HepG2 (cell line): ENCODE measurements around the gene P3H4. TPM values are rescaled to one million over a fixed set of nuclear protein-coding genes. Genes with fewer than 3 reads are reported as not detected.
A peak's percentile ranks its signal among the peaks of the same experiment; 100 is the strongest.

ENCODE experiments used
- ASH2L ChIP-seq: fragments of 300-600, 200-600 bp; sonication (generic); IDR thresholded peaks from 2 replicates; pipeline ENCODE4 v1.7.0; 2017; ENCODE audit warnings: low read depth, mild to moderate bottlenecking, moderate library complexity, mixed read lengths, low read length; ENCODE audit not compliant: insufficient read length
- BATF2 ChIP-seq: sonication (generic); formaldehyde crosslinking; IDR thresholded peaks from 2 replicates; pipeline ENCODE4 v1.8.0; 2022; ENCODE audit warnings: mild to moderate bottlenecking, missing genetic modification reagents, moderate library complexity
- HNF4G ChIP-seq, 2 experiments: sonication (generic) in 1 of 2; formaldehyde crosslinking in 1 of 2; IDR thresholded peaks; 2 replicates each; pipeline versions ENCODE4 v1.4.0 to v1.6.1; 2011 to 2020; ENCODE audit warnings: borderline replicate concordance in 2 of 2, low read depth in 2 of 2, mild to moderate bottlenecking in 2 of 2, low read length in 1 of 2, missing genetic modification reagents in 1 of 2, moderate library complexity in 1 of 2
- MTERF4 ChIP-seq: sonication (generic); formaldehyde crosslinking; IDR thresholded peaks from 2 replicates; pipeline ENCODE4 v1.8.0; 2023; ENCODE audit warnings: mild to moderate bottlenecking, missing genetic modification reagents
- NFE2L2 ChIP-seq: fragments of 150-350 bp; IDR thresholded peaks from 2 replicates; pipeline ENCODE4 v1.6.1; 2014; ENCODE audit warnings: low read length
- SETDB1 ChIP-seq: sonication (generic); formaldehyde crosslinking; IDR thresholded peaks from 2 replicates; pipeline ENCODE4 v1.5.1; 2020; ENCODE audit warnings: missing genetic modification reagents, mild to moderate bottlenecking, borderline replicate concordance
- SIX1 ChIP-seq: sonication (generic); formaldehyde crosslinking; IDR thresholded peaks from 2 replicates; pipeline ENCODE4 v1.4.0; 2020; ENCODE audit warnings: missing genetic modification reagents, borderline replicate concordance
- TBX2 ChIP-seq: sonication (generic); formaldehyde crosslinking; IDR thresholded peaks from 2 replicates; pipeline ENCODE4 v1.5.0; 2020; ENCODE audit warnings: missing genetic modification reagents, mild to moderate bottlenecking, borderline replicate concordance
- ZBTB1 ChIP-seq: sonication (generic); formaldehyde crosslinking; IDR thresholded peaks from 2 replicates; pipeline ENCODE4 v1.4.0; 2020; ENCODE audit warnings: missing genetic modification reagents, borderline replicate concordance
- ZFP36 ChIP-seq: fragments of 150-350 bp; IDR thresholded peaks from 2 replicates; pipeline ENCODE4 v1.6.1; 2018; ENCODE audit warnings: borderline replicate concordance, low read length, low read depth; ENCODE audit not compliant: partially characterized antibody
- ZNF101 ChIP-seq: sonication (generic); formaldehyde crosslinking; IDR thresholded peaks from 2 replicates; pipeline ENCODE4 v1.4.0; 2020; ENCODE audit warnings: mild to moderate bottlenecking, low read depth, missing genetic modification reagents, borderline replicate concordance
- ZNF564 ChIP-seq: sonication (generic); formaldehyde crosslinking; IDR thresholded peaks from 2 replicates; pipeline ENCODE4 v1.8.1; 2023; ENCODE audit warnings: mild to moderate bottlenecking, missing genetic modification reagents
- ZNF644 ChIP-seq: IDR thresholded peaks from 2 replicates; pipeline ENCODE4 v1.6.1; 2016; ENCODE audit warnings: low read depth
- ZNF781 ChIP-seq: sonication (generic); formaldehyde crosslinking; IDR thresholded peaks from 2 replicates; pipeline ENCODE4 v1.5.1; 2020; ENCODE audit warnings: borderline replicate concordance, mild to moderate bottlenecking, missing genetic modification reagents; ENCODE audit errors: not compliant biosample characterization
- polyA plus RNA-seq, 8 experiments: library from polyadenylated mRNA; depleted of rRNA in 3 of 8; stranded (reverse) in 7 of 8; unstranded in 1 of 8; fragments of >200 nt; fragmentation: Illumina TruSeq in 4 of 8; extraction: Trizol in 4 of 8; gene quantifications; 2 replicates each; pipeline versions ENCODE4 v1.2.1 to v1.2.3, GENCODE V29; 2011 to 2016; ENCODE audit warnings: low read depth in 4 of 8, missing spikeins in 1 of 8, mixed read lengths in 1 of 8; ENCODE audit not compliant: insufficient read depth in 1 of 8
- total RNA-seq, 5 experiments: library from RNA; depleted of rRNA; stranded (reverse); fragments of >200 nt; fragmentation: Illumina TruSeq; extraction: Trizol; gene quantifications; 2 replicates each; pipeline ENCODE4 v1.2.3, GENCODE V29; 2016; ENCODE audit warnings: low read depth in 1 of 5
- TF ChIP-seq, protein P1 (sequence below): sonication (generic); formaldehyde crosslinking; IDR thresholded peaks from 2 replicates; pipeline ENCODE4 v1.4.0; 2020; ENCODE audit warnings: mild to moderate bottlenecking, missing genetic modification reagents
- TF ChIP-seq, protein P2 (sequence below): sonication (generic); formaldehyde crosslinking; IDR thresholded peaks from 2 replicates; pipeline ENCODE4 v1.9.0; 2021; ENCODE audit warnings: missing genetic modification reagents, borderline replicate concordance
- TF ChIP-seq, protein P3 (sequence below): sonication (generic); formaldehyde crosslinking; IDR thresholded peaks from 2 replicates; pipeline ENCODE4 v1.4.0; 2020; ENCODE audit warnings: mild to moderate bottlenecking, missing genetic modification reagents

P3H4 gene
- total and polyA plus RNA-seq, 2 of the 13 experiments (the other 11 are each of a cell fraction or from before 2014, with no cell fraction given) = 37.1 to 50.6 TPM

DNA sequence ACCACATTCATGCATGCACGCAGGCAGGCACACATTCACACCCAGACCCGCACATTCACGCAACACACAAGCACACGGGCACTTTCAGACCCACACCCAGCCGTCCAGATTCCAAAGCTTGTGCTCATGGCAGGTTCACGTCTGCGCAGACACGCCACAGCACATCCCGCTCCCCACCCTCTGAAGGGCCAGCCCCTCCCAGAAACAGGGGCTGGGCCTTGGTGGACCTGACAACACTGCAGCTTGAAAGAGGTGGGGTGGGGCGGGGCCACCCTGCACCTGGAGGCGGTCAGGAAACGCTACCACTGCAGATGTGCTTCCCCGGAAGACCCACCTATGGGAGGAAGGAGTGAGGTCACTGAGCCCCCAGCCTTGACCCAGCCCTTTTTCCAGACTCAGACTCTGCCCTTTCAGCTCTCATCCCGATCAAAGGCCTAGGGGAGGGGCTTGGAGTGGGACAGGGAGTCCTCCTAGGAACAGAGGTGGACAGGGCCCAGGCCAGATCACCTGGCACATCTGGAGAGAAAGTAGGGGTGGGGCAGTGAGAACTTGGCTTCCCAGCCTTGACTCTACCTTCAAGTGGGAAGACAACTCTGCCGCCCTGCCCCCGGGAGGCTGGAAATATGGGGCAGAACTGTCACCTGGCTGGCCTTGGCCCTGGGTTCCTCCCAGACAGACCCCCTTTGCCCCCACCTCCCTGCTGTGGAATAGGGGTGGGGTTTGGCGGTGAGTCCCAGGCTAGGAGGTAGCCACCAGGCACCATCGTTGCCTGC is 11.0 kb downstream of the P3H4 start (continued):
- TF ChIP-seq TBX2 (CRISPR knock-in tag) (peak; percentile 59; the same call in 1 of the 2 replicates), SETDB1 (no peak), HNF4G (IDR thresholded peaks at IDR 0.05; ENCODE audit: borderline replicate concordance, low read depth, low read length) (peak; percentile 64), HNF4G (CRISPR knock-in tag; IDR thresholded peaks at IDR 0.05; ENCODE audit: borderline replicate concordance, low read depth) (peak; percentile 76; the same call in 1 of the 2 replicates), SIX1 (no peak), ZFP36 (no peak), ZBTB1 (CRISPR knock-in tag) (0 out of 2 replicates have a peak, but pooled peaks have one; percentile 68), MTERF4 (CRISPR knock-in tag) (0 out of 2 replicates have a peak, but pooled peaks have one; percentile 47), ZNF101 (CRISPR knock-in tag) (no peak), ZNF781 (CRISPR knock-in tag) (no peak), BATF2 (CRISPR knock-in tag) (no peak), ZNF644 (no peak), ASH2L (no peak), ZNF564 (0 out of 2 replicates have a peak, but pooled peaks have one; percentile 38), NFE2L2 (no peak)
- TF ChIP-seq, protein P1, sequence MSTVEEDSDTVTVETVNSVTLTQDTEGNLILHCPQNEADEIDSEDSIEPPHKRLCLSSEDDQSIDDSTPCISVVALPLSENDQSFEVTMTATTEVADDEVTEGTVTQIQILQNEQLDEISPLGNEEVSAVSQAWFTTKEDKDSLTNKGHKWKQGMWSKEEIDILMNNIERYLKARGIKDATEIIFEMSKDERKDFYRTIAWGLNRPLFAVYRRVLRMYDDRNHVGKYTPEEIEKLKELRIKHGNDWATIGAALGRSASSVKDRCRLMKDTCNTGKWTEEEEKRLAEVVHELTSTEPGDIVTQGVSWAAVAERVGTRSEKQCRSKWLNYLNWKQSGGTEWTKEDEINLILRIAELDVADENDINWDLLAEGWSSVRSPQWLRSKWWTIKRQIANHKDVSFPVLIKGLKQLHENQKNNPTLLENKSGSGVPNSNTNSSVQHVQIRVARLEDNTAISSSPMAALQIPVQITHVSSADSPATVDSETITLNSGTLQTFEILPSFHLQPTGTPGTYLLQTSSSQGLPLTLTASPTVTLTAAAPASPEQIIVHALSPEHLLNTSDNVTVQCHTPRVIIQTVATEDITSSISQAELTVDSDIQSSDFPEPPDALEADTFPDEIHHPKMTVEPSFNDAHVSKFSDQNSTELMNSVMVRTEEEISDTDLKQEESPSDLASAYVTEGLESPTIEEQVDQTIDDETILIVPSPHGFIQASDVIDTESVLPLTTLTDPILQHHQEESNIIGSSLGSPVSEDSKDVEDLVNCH (CRISPR knock-in tag) = no peak
- TF ChIP-seq, protein P2, sequence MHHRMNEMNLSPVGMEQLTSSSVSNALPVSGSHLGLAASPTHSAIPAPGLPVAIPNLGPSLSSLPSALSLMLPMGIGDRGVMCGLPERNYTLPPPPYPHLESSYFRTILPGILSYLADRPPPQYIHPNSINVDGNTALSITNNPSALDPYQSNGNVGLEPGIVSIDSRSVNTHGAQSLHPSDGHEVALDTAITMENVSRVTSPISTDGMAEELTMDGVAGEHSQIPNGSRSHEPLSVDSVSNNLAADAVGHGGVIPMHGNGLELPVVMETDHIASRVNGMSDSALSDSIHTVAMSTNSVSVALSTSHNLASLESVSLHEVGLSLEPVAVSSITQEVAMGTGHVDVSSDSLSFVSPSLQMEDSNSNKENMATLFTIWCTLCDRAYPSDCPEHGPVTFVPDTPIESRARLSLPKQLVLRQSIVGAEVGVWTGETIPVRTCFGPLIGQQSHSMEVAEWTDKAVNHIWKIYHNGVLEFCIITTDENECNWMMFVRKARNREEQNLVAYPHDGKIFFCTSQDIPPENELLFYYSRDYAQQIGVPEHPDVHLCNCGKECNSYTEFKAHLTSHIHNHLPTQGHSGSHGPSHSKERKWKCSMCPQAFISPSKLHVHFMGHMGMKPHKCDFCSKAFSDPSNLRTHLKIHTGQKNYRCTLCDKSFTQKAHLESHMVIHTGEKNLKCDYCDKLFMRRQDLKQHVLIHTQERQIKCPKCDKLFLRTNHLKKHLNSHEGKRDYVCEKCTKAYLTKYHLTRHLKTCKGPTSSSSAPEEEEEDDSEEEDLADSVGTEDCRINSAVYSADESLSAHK (CRISPR knock-in tag) = no peak
- TF ChIP-seq, protein P3, sequence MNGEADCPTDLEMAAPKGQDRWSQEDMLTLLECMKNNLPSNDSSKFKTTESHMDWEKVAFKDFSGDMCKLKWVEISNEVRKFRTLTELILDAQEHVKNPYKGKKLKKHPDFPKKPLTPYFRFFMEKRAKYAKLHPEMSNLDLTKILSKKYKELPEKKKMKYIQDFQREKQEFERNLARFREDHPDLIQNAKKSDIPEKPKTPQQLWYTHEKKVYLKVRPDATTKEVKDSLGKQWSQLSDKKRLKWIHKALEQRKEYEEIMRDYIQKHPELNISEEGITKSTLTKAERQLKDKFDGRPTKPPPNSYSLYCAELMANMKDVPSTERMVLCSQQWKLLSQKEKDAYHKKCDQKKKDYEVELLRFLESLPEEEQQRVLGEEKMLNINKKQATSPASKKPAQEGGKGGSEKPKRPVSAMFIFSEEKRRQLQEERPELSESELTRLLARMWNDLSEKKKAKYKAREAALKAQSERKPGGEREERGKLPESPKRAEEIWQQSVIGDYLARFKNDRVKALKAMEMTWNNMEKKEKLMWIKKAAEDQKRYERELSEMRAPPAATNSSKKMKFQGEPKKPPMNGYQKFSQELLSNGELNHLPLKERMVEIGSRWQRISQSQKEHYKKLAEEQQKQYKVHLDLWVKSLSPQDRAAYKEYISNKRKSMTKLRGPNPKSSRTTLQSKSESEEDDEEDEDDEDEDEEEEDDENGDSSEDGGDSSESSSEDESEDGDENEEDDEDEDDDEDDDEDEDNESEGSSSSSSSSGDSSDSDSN = no peak
